ENCODE measurements around the gene UNG.

DNA sequence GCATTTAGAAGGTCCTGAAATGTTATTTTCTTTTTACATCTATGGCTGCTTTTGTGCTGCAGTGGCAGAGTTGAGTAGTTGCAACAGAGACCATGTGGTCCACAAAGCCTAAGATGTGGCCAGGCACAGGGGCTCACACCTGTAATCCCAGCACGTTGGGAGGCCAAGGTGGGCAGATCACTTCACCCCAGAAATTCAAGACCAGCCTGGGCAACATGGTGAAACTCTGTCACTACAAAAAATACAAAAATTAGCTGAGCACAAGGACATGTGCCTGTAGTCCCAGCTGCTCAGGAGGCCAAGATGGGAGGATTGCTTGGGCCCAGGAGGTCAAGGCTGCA is 31.6 kb upstream of the UNG start:
- TF ChIP-seq, protein P1, sequence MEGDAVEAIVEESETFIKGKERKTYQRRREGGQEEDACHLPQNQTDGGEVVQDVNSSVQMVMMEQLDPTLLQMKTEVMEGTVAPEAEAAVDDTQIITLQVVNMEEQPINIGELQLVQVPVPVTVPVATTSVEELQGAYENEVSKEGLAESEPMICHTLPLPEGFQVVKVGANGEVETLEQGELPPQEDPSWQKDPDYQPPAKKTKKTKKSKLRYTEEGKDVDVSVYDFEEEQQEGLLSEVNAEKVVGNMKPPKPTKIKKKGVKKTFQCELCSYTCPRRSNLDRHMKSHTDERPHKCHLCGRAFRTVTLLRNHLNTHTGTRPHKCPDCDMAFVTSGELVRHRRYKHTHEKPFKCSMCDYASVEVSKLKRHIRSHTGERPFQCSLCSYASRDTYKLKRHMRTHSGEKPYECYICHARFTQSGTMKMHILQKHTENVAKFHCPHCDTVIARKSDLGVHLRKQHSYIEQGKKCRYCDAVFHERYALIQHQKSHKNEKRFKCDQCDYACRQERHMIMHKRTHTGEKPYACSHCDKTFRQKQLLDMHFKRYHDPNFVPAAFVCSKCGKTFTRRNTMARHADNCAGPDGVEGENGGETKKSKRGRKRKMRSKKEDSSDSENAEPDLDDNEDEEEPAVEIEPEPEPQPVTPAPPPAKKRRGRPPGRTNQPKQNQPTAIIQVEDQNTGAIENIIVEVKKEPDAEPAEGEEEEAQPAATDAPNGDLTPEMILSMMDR (IDR thresholded peaks at IDR 0.05; ENCODE audit: low read length): no peak
- TF ChIP-seq EZH2 (optimal IDR thresholded peaks at IDR 0.05; ENCODE audit: low read depth, low read length) (no peak), EZH2phosphoT487 (IDR thresholded peaks at IDR 0.05; ENCODE audit: low read length) (no peak)
